SK-N-MC (cell line): ENCODE measurements around the gene MET.

ENCODE experiments used
- EZH2 ChIP-seq: fragments of 200-600 bp; sonication (generic); IDR thresholded peaks from one replicate; pipeline ENCODE4 v1.6.1; 2017; ENCODE audit warnings: antibody characterized with exemption
- FOXP2 ChIP-seq: optimal IDR thresholded peaks from 2 replicates; pipeline ENCODE3; 2011; ENCODE audit warnings: mild to moderate bottlenecking, moderate library complexity; ENCODE audit not compliant: insufficient read depth; ENCODE audit errors: extremely low read length, control extremely low read depth
- POLR2AphosphoS5 ChIP-seq: IDR thresholded peaks from 2 replicates; pipeline ENCODE4 v1.6.1; 2012; ENCODE audit warnings: mild to moderate bottlenecking, low read depth, low read length, borderline replicate concordance

DNA sequence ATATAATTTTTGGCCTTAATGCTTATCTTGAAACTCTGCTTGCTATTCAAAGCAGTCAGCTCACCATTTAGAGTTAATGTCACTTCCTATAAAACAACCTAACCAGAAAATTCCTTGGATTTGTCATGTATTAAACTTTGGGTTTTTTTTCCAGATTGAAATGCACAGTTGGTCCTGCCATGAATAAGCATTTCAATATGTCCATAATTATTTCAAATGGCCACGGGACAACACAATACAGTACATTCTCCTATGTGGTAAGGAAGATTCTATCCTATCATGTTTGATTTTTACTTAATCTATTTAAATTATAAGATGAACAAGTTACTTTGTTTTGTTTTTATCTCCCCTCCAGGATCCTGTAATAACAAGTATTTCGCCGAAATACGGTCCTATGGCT lies 85.3 kb downstream of the MET start:
- TF ChIP-seq EZH2, result no peak
- TF ChIP-seq POLR2AphosphoS5, result no peak
- TF ChIP-seq FOXP2, result no peak
